HEK293T (cell line): ENCODE results near the gene UFSP1.
"Not testable (repeated sequence)": the region's sequence is repeated elsewhere in the genome, so short reads cannot be mapped to it uniquely, and the experiment has no call there.

ENCODE experiments used
- FOXM1 ChIP-seq: fragments of 450-650 bp; IDR thresholded peaks from 2 replicates; pipeline ENCODE4 v1.6.1; 2017; ENCODE audit warnings: mild to moderate bottlenecking, borderline replicate concordance
- LEF1 ChIP-seq: fragments of 450-650 bp; IDR thresholded peaks from 2 replicates; pipeline ENCODE4 v1.6.1; 2017; ENCODE audit warnings: mild to moderate bottlenecking, borderline replicate concordance
- SUZ12 ChIP-seq: fragments of 450-650 bp; IDR thresholded peaks from 2 replicates; pipeline ENCODE4 v1.6.1; 2016; ENCODE audit warnings: mild to moderate bottlenecking

DNA sequence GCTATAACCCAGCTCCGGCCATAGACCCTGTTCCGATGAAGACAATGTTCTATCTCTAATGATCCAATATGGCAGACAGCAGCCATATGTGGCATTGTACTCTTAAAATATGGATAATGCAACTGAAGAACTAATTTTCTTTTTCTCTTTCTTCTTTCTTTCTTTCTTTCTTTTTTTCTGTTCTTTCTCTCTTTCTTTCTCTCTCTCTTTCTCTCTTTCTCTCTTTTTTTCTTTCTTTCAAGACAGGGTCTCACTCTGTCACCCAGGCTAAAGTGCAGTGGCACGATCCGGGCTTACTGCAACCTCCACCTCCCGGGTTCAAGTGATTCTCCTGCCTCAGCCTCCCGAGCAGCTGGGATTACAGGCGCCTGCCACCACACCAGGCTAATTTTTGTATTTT, 46.7 kb upstream of the UFSP1 start:
- TF ChIP-seq FOXM1, SUZ12, LEF1: not testable (repeated sequence)
